IPS-20b (cell line): ENCODE results near the gene KMT2B.
"Not testable (repeated sequence)": the region's sequence is repeated elsewhere in the genome, so short reads cannot be mapped to it uniquely, and the experiment has no call there.

Experiments used
- H3K27ac ChIP-seq: one replicate; pipeline ENCODE4 v1.5.1; 2013; ENCODE audit warnings: low read length
- H3K27me3 ChIP-seq: 2 replicates; pipeline ENCODE4 v1.6.1; 2013; ENCODE audit warnings: mild to moderate bottlenecking, low read length, inconsistent platforms; ENCODE audit not compliant: insufficient read depth
- H3K36me3 ChIP-seq: 2 replicates; pipeline ENCODE4 v1.6.1; 2013; ENCODE audit warnings: low read depth, mild to moderate bottlenecking, inconsistent platforms, low read length, moderate library complexity; ENCODE audit not compliant: insufficient read depth
- H3K4me1 ChIP-seq: 2 replicates; pipeline ENCODE4 v1.6.1; 2013; ENCODE audit warnings: mild to moderate bottlenecking, control low read depth, inconsistent platforms, low read length, moderate library complexity; ENCODE audit not compliant: insufficient read depth
- H3K4me3 ChIP-seq: 2 replicates; pipeline ENCODE4 v1.5.1; 2013; ENCODE audit warnings: mild to moderate bottlenecking, low read length, inconsistent platforms
- H3K9ac ChIP-seq: 2 replicates; pipeline ENCODE4 v1.6.1; 2013; ENCODE audit warnings: low read depth, mild to moderate bottlenecking, inconsistent platforms, low read length, moderate library complexity
- H3K9me3 ChIP-seq: 2 replicates; pipeline ENCODE4 v1.6.1; 2013; ENCODE audit warnings: mild to moderate bottlenecking, low read depth, low read length, inconsistent platforms; ENCODE audit not compliant: insufficient read depth

KMT2B gene

DNA sequence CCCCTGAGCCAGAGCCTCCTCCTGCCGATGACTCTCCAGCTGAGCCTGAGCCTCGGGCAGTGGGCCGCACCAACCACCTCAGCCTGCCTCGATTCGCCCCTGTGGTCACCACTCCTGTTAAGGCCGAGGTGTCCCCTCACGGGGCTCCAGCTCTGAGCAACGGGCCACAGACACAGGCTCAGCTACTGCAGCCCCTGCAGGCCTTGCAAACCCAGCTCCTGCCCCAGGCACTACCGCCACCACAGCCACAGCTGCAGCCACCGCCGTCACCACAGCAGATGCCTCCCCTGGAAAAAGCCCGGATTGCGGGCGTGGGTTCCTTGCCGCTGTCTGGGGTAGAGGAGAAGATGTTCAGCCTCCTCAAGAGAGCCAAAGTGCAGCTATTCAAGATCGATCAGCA, 3.6 kb downstream of the KMT2B start:
- H3K9ac ChIP-seq: no peak overlapping the region
- no peaks in the 10 kb centered on the region for H3K27me3 ChIP-seq
- no peak overlapping the region for H3K4me3 ChIP-seq
- no peaks in the 10 kb centered on the region for H3K9me3 ChIP-seq
- H3K27ac ChIP-seq: no peak overlapping the region
- H3K4me1 ChIP-seq: no peaks in the 10 kb centered on the region
- H3K36me3 ChIP-seq: peaks cover 59% of the 10 kb centered on the region

DNA sequence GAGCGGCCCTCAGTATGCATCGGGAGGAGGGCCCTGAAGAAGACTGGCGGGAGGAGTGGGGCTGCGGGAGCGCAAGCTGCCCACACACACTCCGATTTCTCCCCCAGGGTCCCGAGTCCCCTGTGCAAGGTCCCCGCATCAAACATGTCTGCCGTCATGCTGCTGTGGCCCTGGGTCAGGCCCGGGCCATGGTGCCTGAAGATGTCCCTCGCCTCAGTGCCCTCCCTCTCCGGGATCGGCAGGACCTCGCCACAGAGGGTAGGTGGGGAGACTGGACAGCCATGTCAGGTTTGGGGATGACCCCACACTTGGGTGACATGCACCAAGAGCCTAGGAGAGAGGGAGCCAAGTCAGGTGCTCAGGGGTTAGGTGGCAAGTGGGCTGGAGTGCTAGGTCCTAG, 4.7 kb downstream of the KMT2B start:
- no peaks in the 10 kb centered on the region for H3K27me3 ChIP-seq
- H3K9ac ChIP-seq: no peak overlapping the region
- H3K4me3 ChIP-seq: no peak overlapping the region
- no peak overlapping the region for H3K27ac ChIP-seq
- no peaks in the 10 kb centered on the region for H3K4me1 ChIP-seq
- H3K36me3 ChIP-seq: peaks cover 68% of the 10 kb centered on the region
- no peaks in the 10 kb centered on the region for H3K9me3 ChIP-seq

DNA sequence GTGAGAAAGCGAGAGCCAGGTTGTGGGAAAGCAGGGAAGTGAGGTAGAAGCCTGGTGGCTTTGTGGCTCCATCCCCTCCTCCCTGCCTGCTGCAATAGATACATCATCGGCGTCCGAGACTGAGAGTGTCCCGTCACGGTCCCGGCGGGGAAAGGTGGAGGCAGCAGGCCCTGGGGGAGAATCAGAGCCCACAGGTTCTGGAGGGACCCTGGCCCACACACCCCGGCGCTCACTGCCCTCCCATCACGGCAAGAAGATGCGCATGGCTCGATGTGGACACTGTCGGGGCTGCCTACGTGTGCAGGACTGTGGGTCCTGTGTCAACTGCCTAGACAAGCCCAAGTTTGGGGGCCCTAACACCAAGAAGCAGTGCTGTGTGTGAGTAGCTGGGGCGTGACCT, 5.1 kb downstream of the KMT2B start:
- H3K27ac ChIP-seq: no peak overlapping the region
- H3K4me3 ChIP-seq: no peak overlapping the region
- peaks cover 72% of the 10 kb centered on the region for H3K36me3 ChIP-seq
- H3K9ac ChIP-seq: no peak overlapping the region
- H3K27me3 ChIP-seq: no peaks in the 10 kb centered on the region
- H3K9me3 ChIP-seq: no peaks in the 10 kb centered on the region
- H3K4me1 ChIP-seq: no peaks in the 10 kb centered on the region

DNA sequence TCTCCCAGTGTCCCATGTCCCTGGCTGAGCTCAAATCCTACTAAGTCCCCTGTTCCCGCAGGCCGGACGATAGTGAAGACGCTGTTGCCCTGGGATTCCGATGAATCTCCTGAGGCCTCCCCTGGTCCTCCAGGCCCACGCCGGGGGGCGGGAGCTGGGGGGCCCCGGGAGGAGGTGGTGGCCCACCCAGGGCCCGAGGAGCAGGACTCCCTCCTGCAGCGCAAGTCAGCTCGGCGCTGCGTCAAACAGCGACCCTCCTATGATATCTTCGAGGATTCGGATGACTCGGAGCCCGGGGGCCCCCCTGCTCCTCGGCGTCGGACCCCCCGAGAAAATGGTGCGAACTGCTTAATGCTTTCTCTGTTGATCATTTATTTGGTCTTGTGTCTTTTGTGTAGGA, 5.9 kb downstream of the KMT2B start:
- Histone ChIP-seq H3K4me3 (no peak overlapping the region), H3K9me3 (no peaks in the 10 kb centered on the region), H3K27ac (no peak overlapping the region), H3K4me1 (no peaks in the 10 kb centered on the region), H3K27me3 (no peaks in the 10 kb centered on the region), H3K36me3 (peaks cover 80% of the 10 kb centered on the region), H3K9ac (no peak overlapping the region)

DNA sequence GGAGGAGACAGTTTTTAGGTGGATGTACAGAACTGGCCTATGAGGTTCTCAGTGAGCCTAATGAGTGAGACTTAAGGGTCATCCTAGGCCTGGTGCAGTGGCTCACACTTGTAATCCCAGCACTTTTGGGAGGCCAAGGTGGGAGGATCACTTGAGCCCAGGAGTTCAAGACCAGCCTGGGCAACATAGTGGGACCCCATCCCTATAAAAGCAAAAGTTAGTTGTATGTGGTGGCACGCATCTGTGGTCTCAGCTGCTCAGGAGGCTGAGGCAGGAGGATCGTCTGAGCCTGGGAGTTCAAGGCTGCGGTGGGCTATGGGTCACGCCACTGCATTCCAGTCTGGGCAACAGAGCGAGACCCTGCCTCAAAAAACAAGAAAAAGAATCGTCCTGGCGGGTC, 6.3 kb downstream of the KMT2B start:
- H3K27me3 ChIP-seq, H3K4me1 ChIP-seq, H3K9ac ChIP-seq, H3K9me3 ChIP-seq, H3K4me3 ChIP-seq, H3K27ac ChIP-seq: not testable (repeated sequence)
- peaks cover 85% of the 10 kb centered on the region for H3K36me3 ChIP-seq

DNA sequence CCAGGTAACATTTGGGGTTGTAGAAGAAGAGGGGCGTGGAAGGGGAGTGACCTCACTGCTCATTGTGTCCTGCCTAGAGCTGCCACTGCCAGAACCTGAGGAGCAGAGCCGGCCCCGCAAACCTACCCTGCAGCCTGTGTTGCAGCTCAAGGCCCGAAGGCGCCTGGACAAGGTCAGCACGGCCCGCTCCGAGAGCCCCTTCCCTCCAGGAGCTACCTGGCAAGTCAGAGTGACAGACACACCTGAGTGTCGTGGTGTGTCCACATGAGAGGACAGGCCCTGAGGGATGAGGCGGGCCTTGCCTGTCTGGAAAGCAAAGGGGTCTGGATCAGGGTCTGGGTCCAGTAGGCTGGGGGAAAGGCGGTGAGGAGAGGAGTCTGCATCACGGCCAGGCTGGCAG, 6.8 kb downstream of the KMT2B start:
- no peaks in the 10 kb centered on the region for H3K27me3 ChIP-seq
- no peak overlapping the region for H3K9ac ChIP-seq
- H3K27ac ChIP-seq: no peak overlapping the region
- no peak overlapping the region for H3K4me3 ChIP-seq
- no peaks in the 10 kb centered on the region for H3K9me3 ChIP-seq
- no peaks in the 10 kb centered on the region for H3K4me1 ChIP-seq
- H3K36me3 ChIP-seq: peaks cover 88% of the 10 kb centered on the region

DNA sequence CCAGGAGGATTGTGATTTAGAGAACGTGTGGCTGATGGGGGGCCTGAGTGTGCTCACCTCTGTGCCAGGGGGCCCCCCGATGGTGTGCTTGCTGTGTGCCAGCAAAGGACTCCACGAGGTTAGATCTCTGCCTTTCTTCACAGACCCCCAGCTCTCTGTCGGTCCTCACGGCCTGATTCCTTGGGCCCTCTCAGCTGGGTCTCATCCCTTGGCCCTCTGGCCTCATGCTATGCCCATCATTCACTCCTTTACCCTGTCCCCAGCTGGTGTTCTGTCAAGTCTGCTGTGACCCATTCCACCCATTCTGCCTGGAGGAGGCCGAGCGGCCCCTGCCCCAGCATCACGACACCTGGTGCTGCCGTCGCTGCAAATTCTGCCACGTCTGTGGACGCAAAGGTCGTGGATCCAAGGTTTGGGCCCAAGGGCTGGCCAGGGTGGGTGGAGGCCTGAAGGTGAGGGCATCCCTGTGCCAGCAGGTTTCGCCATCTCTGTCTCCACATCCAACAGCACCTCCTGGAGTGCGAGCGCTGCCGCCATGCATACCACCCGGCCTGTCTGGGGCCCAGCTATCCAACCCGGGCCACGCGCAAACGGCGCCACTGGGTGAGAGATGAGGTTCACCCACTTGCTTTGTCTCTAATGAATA, 7.5 kb downstream of the KMT2B start:
- H3K4me3 ChIP-seq: no peak overlapping the region
- H3K9me3 ChIP-seq: no peaks in the 10 kb centered on the region
- peaks cover 89% of the 10 kb centered on the region for H3K36me3 ChIP-seq
- H3K27ac ChIP-seq: no peak overlapping the region
- H3K9ac ChIP-seq: no peak overlapping the region
- no peaks in the 10 kb centered on the region for H3K27me3 ChIP-seq
- H3K4me1 ChIP-seq: no peaks in the 10 kb centered on the region

DNA sequence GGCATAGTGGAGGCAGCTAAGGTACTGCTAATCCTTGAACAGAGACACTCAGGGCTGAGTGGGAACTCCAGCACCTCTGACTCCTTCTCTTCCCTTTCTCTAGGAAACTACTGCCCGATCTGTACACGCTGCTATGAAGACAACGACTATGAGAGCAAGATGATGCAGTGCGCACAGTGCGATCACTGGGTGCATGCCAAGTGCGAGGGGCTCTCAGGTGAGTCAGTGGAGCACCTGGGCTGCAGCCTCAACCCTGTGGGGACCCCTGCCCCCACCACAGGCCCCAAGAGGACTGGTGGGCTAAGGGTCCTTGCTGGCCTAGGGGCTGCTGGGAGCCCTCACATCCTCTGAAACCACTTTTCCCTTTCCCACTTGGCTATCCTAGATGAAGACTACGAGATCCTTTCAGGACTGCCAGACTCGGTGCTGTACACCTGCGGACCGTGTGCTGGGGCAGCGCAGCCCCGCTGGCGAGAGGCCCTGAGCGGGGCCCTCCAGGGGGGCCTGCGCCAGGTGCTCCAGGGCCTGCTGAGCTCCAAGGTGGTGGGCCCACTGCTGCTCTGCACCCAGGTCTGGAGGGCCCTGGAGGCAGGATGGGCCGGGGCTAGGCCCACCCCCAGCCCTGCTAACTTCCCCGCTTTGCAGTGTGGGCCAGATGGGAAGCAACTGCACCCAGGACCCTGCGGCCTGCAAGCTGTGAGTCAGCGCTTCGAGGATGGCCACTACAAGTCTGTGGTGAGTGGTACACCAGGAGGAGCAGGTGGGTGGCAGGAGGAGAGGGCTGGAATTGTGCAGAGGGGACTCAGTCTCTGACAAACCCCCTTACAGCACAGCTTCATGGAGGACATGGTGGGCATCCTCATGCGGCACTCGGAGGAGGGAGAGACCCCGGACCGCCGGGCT, 9.5 kb downstream of the KMT2B start:
- Histone ChIP-seq H3K36me3 (peaks cover 99% of the 10 kb centered on the region), H3K27me3 (no peaks in the 10 kb centered on the region)

DNA sequence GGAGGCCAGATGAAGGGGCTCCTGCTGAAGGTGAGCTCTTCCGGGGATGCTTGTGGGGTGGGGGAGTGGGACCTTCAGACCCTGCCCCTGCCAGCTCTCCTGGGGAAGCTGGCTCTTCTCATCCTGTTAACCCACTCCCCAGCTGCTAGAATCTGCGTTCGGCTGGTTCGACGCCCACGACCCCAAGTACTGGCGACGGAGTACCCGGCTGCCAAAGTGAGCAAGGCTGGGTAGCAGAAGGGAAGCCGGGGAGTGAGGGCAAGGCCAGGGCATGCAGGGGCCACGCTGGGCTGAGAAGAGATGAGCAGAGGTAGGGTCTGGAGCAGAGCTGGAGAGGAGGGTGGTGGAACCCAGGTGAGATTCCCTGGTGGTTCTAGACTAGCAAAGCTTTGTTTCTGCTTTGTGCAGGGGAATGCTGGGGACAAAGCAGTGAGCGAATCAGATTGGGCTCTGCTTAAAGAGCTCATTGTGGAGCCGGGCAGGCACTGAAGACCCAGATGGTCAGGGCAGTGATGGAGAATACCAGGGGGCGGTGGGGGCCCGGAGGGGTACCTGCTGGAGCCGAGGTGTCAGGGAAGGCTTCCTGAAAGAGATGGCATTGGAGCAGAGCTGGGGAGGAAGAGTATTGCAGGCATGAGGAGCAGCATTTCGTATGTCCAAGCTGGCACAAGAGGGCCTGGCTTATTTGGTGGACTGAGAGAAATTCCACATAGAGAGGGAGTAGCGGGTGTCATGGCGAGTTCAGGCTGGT, 10.3 kb downstream of the KMT2B start:
- H3K9me3 ChIP-seq: no peaks in the 10 kb centered on the region
- H3K36me3 ChIP-seq: peaks cover 91% of the 10 kb centered on the region
- H3K27me3 ChIP-seq: no peaks in the 10 kb centered on the region
- H3K27ac ChIP-seq: no peak overlapping the region
- H3K4me1 ChIP-seq: no peaks in the 10 kb centered on the region
- no peak overlapping the region for H3K9ac ChIP-seq
- H3K4me3 ChIP-seq: no peak overlapping the region

More for the DNA sequence above, 9.5 kb downstream of the KMT2B start:
- Histone ChIP-seq H3K27ac (no peak overlapping the region), H3K9me3 (no peaks in the 10 kb centered on the region), H3K9ac (no peak overlapping the region), H3K4me3 (no peak overlapping the region), H3K4me1 (no peaks in the 10 kb centered on the region)

DNA sequence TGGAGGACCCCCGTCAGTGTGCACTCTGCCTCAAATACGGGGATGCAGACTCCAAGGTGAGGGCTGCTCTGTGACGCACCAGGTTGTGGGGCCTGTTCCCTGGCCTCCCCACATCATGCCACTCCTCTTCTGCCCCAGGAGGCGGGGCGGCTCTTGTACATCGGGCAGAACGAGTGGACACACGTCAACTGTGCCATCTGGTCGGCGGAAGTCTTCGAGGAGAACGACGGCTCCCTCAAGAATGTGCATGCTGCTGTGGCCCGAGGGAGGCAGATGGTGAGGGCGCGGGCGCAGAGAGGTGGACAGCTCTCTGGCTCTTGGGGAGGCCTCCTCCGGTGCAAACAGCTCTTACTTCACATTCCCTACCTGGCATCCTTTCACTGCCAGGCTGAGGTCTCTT, 11.2 kb downstream of the KMT2B start:
- Histone ChIP-seq H3K36me3 (peaks cover 89% of the 10 kb centered on the region), H3K4me3 (no peak overlapping the region), H3K9ac (no peak overlapping the region), H3K4me1 (no peaks in the 10 kb centered on the region), H3K27me3 (no peaks in the 10 kb centered on the region), H3K27ac (no peak overlapping the region), H3K9me3 (no peaks in the 10 kb centered on the region)

DNA sequence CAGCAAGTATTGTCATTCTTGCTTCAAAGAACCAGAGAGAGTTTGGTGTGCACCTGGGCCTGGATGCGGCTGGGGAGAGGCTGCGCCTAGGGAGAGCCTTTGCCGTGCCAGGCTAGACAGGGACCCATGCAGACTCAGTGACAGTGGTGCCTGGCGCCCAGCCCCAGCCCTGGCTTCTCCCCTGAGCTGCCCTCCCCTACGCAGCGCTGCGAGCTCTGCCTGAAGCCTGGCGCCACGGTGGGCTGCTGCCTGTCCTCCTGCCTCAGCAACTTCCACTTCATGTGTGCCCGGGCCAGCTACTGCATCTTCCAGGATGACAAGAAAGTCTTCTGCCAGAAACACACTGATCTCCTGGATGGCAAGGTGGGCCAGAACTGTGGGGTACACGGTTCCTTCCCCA, 12.0 kb downstream of the KMT2B start:
- H3K27ac ChIP-seq: no peak overlapping the region
- H3K9ac ChIP-seq: no peak overlapping the region
- H3K27me3 ChIP-seq: no peaks in the 10 kb centered on the region
- H3K4me1 ChIP-seq: no peaks in the 10 kb centered on the region
- no peaks in the 10 kb centered on the region for H3K9me3 ChIP-seq
- H3K36me3 ChIP-seq: peaks cover 89% of the 10 kb centered on the region
- no peak overlapping the region for H3K4me3 ChIP-seq
